ENCODE results near the gene FRMD7.

- TF ChIP-seq CTCF (conservative IDR thresholded peaks at IDR 0.05; ENCODE audit: low read depth, low read length) (no peak), SMC3 (IDR thresholded peaks at IDR 0.05; ENCODE audit: low read depth, low read length) (no peak), MAZ (IDR thresholded peaks at IDR 0.05; ENCODE audit: borderline replicate concordance, low read depth, low read length) (no peak), USF2 (IDR thresholded peaks at IDR 0.05; ENCODE audit: low read depth, low read length) (no peak), POLR2A (IDR thresholded peaks at IDR 0.05; ENCODE audit: low read depth, low read length) (no peak), RCOR1 (IDR thresholded peaks at IDR 0.05; ENCODE audit: insufficient replicate concordance, low read length) (no peak), ELK1 (IDR thresholded peaks at IDR 0.05; ENCODE audit: borderline replicate concordance, low read depth, low read length) (no peak), MAFK (IDR thresholded peaks at IDR 0.05; ENCODE audit: low read depth, low read length) (no peak), RAD21 (IDR thresholded peaks at IDR 0.05; ENCODE audit: low read length) (no peak)
These were observed 83.8 kb downstream of the FRMD7 start for GRCh38 chrX:132043977-132044376.

All from IMR-90 (cell line).